ENCODE data around the gene INPP5J.

DNA sequence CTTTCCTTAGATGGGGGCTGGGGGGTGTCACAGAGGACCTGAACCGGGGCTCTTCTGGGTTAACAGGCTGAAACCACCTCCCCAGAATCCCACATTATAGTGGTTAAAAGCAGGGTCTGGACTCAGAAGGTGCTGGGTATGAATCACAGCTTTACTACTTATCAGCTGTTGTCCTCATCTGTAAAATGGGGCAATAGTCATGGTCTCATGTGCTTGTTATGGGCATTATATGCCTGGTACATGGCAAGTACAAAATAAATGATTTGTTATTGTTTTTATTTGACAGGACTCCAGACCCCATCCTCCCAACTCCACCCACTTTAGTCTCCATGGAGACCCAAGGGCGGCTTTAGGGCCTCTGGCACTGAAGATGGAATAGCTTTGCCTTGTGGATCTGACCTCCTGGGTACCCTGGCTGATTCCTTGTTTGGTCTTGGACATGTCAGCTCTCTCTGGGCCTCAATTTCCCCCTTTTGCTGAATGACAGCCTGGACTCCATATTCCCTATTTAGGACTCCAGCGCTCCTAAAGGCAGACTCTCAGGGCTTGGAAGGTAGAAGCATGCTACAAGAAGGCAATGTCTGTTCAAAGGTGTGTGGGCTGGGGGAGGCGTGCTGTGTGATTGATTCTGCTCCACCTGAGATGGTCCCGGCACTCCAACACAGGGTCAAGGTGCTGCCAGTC is 42.5 kb upstream of the INPP5J start:
- TF ChIP-seq, protein P1, sequence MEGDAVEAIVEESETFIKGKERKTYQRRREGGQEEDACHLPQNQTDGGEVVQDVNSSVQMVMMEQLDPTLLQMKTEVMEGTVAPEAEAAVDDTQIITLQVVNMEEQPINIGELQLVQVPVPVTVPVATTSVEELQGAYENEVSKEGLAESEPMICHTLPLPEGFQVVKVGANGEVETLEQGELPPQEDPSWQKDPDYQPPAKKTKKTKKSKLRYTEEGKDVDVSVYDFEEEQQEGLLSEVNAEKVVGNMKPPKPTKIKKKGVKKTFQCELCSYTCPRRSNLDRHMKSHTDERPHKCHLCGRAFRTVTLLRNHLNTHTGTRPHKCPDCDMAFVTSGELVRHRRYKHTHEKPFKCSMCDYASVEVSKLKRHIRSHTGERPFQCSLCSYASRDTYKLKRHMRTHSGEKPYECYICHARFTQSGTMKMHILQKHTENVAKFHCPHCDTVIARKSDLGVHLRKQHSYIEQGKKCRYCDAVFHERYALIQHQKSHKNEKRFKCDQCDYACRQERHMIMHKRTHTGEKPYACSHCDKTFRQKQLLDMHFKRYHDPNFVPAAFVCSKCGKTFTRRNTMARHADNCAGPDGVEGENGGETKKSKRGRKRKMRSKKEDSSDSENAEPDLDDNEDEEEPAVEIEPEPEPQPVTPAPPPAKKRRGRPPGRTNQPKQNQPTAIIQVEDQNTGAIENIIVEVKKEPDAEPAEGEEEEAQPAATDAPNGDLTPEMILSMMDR (conservative IDR thresholded peaks at IDR 0.05; ENCODE audit: low read depth, low read length) = no peak
- no peak for TF ChIP-seq EZH2 (IDR thresholded peaks at IDR 0.05; ENCODE audit: borderline replicate concordance, low read depth, low read length, poor library complexity, severe bottlenecking)

Measured in A673 (cell line).